M059J (cell line): ENCODE data around the gene SLC25A26. TPM values are rescaled to one million over a fixed set of nuclear protein-coding genes. Genes with fewer than 3 reads are reported as not detected.
"Not testable (repeated sequence)": the region's sequence is repeated elsewhere in the genome, so short reads cannot be mapped to it uniquely, and the experiment has no call there.

Experiments
- DNase-seq: peaks from one replicate; pipeline ENCODE4 v3.0.0-alpha.2; 2012; ENCODE audit warnings: low read depth
- total RNA-seq: library from RNA; depleted of rRNA; stranded (reverse); fragments of >200 nt; shearing (Covaris generic); gene quantifications from 2 replicates; pipeline ENCODE4 v1.2.3, GENCODE V29; 2014; rRNA removed

Gene SLC25A26, protein sequence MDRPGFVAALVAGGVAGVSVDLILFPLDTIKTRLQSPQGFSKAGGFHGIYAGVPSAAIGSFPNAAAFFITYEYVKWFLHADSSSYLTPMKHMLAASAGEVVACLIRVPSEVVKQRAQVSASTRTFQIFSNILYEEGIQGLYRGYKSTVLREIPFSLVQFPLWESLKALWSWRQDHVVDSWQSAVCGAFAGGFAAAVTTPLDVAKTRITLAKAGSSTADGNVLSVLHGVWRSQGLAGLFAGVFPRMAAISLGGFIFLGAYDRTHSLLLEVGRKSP
- total RNA-seq: 6.5 and 12.6 TPM in 2 replicates

DNA sequence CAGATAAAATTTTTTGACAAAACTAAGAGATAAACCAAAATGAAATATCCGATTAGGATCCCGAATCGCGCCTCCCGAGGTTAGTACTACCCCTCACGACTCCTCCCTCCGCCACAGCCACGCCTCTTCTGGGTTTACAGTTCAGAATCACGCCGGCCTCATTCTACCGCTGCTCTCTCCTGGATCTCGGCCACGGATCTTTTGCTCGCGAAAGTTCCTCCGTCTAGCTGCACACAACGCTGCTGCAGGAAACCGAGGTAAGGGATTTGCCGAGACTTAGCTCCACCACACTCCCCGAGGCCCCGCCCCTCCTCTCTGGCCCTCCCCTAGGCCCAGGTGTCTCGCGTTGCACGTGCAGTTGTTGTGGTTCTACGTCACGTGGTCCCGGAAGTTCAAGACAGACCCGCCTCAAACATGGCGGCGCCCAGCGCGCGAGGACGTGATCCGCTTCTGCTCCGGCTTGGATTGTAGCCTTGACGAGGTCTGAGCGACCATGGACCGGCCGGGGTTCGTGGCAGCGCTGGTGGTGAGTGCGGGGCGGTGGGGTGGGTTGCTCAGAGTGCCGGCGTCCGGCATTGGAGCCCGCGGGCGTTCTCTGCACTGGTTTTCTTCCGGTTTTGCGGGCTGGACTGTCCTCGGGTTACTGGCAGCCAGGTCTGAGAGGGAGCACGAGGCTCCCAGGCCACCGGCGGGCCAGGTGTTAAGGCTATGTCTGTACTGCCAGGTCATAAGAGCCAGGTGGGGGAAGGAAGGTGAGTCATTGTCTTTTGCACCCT, at the start of gene SLC25A26:
Gene SLC25A26 (plus strand): TSS at position 400 of the 776 bp plus-strand sequence. CDS start 94 bp downstream, at position 494.
- DNase-seq: peak; percentile 91

DNA sequence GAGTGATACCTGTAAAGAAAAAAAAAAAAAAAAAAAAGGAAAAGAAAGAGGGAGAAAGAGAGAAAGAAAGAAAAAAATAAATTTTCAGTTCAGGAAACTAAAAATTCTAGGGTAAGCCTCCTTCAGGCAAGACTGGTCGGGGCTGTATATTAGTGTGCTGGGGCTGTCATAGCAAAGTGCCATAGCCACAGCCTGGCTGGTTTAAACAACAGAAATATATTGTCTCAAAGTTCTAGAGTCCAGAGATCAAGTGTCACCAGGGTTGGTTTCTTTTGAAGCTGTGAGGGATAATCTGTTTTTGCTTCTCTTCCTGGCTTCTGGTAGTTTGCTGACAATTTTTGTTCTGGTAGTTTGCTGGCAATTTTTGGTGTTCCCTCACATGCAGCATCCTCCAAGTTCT, 48.4 kb upstream of the SLC25A26 start:
- DNase-seq: no peak

DNA sequence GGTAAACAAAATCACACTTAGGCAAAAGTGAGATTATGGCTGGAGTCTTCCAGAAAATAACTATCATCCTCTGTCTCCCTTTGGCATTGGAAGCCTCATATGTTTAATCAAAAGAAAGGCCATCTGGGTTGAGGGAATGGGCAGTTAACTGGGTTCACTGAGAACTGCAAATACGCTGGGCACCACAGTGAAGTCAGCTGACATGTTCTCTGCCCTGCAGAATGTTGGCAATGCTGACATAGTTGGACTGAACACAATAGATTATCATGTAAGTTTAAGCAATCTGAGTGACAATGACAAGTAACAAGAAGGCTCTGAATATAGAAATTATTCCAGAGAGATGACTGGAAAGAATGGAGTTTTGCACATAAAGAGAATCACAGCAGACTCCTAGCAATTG, 43.8 kb upstream of the SLC25A26 start:
- DNase-seq: no peak

DNA sequence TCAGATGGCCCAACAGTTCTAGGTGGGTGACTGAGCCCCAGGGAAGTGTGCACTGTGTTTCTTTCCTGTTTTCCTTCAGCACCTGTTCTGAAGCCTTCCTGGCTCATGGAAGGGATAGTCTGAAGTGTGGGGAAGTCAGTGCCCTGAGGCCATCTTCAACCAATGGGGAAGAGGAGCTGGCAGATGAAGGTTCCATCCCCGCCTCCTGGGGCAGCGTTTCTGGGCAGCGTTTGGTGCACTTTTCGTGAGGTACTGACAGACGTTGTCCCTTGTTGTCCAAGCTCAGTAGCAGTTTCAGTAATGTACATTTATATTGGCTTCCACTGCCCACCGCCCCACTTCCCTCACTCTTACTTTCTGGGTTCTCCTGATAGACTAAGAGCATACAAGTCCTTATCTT, 42.6 kb upstream of the SLC25A26 start:
- no peak for DNase-seq

DNA sequence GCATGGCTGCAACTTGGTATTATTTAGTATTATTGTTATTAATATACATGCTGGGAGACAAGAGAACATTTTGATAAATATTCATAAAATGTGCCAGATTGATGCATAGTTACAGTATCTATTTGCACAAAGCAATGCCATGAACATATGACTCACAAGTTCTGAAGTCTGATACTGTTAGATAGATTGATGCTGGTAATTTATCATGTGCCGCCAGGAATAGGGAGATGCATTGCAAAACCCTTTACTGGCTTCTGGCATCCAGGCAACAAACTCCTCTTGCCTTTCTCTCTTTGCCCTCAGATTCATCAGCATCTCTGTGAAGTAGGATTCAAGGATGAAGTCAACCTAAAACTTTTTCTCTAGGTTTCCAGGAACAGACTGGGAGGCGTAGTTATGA, 41.0 kb upstream of the SLC25A26 start:
- DNase-seq: no peak

DNA sequence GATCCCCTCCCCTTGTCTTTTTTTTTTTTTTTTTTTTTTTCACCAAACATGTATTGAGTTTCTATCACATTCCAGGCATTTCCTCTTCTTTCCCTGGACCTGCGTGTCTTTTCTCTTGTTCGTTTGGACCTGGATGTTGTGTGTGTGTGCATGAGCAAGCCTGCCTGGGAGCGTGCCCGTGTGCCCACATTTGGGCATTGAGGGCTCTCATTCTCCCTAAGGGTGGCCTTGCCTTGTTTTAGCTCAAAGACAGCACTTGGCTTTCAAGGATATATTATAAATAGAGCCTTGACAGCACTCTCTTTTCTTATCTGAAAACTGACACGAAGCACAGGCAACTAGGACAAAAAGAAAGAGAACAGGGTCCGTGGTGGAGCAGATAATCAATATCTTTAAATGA, 39.0 kb upstream of the SLC25A26 start:
- no peak for DNase-seq

DNA sequence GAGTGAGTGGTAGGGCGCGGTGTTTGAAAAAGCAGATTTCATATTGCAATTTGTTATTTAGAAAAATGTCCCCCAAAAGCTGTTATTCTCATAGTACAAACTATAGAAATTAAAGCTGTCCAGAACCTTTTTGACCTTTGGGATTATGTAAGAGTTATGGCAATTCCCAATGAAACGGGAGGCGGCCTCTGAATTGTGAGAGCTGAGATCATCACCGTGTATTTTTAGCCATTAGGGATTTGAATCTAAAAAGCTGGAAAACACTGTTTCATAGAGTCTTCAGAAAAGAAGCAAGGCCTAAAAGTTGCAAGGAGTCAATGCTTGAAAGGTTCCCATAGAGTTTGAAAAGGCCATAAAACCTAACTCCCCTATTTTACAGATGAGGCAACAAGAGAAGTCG, 38.6 kb upstream of the SLC25A26 start:
- no peak for DNase-seq

DNA sequence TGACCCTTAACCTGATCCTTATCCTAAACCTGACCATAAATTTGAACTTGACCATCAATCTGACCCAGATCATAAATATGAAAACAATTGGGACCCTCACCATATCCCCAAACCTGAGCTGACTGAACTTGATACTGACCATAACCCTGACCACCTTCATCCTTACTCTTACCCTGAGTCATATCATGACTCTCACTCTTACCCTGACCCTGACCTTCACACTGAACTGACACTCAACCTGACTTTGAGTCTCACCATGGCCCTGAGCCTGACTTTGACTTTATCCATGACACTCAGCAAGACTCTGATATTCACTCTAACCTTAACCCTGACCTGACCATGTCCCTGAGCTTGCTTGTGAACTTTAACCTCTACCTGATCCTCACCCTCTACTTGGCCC, 34.3 kb upstream of the SLC25A26 start:
- DNase-seq: no peak

DNA sequence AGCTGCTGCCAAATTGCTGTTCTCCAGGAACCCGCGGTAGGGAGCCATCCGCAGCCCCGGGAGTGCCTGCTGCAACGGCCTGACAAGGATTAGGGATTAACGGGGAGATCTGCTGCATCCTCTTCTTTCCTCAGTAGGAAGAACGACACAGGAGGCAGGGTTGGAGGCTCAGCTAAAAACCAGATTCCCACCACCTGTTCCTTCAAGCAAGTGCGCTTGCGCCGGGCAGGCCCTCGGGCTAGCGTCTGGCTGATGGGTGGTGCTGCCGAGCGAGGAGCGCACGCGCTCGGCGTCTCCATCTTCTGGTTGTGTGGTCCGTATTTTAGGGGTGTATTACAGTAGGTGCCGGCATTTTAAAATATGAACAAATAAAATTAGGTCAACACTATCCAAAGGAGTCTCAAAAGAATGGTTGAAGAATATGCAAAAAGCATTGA, 25.4 kb upstream of the SLC25A26 start:
- DNase-seq: peak; percentile 42

DNA sequence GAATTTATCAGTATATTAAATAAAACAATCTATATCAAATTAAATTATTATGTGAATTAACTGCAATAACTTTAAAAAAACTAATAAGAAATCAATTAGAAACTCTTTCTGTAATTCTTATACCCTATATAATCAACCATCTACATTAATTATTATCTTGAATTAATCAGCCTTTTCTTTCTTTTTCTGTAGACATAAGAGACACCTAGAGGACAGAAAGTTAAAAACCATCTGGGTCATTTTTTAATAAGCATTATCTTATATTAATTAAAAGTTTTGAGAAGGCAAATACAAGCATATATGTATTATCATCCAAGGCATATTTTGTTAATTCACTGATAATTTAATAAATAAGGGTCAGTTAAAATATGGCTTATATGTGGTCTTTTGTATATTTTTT, 24.2 kb upstream of the SLC25A26 start:
- DNase-seq: no peak

DNA sequence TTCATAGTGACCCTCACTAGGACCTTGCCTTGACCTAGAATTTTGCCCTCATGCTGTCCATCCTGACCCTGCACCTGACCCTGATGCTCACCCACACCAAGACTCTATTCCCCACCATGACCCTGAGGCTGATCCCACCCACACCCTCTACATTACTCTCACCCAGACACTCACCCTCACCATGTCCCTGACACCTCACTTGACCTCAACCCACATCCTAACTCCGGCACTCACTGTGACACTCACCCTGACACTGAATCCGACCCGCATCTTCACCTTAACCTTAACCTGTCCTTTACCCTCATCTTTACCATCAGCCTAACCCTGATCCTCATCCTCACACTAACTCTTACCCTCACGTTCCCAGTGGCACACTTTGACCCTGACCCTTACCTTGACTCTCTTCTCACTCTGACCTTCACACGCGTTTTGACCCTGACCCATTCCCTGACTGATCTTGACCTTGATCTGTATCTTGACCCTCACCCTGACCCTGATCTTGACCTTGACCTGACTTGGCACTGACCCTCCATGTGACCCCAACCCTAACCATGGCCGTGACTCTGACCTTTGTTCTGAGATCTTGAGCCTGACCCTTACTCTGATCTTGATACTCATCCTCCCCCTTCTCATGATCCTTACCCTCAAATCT, 22.2 kb upstream of the SLC25A26 start:
- no peak for DNase-seq

DNA sequence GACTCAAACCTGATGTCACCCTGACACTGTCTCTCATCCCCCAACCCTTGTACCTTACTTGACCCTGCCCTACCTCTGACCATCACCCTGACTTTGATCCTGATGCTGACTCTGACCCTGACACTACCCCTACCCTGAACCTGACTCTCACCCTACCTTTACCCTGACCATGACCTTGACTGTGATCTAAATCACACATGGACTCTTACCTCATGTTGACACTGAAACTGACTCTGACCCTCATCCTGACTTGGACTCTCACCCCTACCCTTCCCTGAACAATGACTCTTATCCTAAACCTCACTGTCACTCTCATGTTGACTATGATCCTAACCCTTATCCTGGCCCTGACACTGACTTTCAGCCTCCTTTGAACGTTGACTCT, 21.7 kb upstream of the SLC25A26 start:
- no peak for DNase-seq

DNA sequence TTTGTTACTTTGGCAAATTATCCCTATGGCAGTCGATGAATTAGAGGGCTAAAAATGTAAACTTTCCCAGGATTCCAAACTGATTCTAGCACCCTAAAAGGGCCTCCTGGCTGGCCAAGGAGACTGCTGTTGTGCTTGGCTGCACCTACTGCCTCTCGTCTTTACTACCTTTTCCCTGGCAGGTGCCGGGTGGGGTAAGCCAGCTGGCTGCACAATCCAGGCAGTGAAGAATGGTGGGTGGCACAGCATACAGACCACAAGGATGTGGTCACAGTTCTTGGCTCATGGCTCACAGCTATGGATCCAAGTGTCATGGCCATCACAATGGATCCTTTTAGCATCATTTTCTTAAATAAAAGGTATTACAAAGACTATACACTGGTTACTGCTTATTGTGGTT, 20.7 kb upstream of the SLC25A26 start:
- DNase-seq: no peak

DNA sequence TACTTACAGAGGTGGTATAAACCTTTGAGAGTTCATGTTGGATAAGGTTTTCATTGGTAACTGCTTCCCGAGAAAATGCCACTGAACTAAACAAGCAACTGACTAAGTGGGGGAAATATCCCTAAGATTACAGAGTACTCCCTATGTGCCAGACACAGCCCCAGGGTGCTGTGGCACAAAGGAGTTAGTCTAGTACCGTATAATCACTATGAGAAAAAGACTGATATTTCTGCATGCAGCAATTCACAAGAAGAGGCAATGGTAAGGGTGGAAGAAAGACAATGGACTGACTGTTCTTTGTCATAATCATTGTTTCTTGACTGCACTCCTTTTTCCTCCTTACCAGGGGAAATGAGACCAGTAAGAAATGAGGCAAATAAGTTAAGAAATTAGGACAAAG, 20.0 kb upstream of the SLC25A26 start:
- no peak for DNase-seq

DNA sequence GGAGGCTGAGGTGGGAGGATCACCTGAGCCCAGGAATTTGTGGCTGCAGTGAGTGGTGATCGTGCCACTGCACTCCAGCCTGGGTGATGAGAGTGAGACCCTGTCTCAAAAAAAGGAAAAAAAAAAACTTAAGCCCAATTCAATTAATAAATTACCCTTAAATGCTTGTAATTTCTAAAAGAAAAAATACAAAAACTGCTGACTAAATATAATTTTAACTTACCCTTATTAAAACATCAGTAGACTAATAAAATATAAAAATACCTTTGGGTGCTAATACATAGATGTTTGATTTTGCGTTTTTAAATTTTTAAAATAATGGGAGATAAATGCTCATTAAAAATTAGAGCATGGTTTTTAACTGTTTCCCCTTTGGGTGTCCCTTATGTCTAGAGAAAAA, 17.5 kb upstream of the SLC25A26 start:
- no peak for DNase-seq

DNA sequence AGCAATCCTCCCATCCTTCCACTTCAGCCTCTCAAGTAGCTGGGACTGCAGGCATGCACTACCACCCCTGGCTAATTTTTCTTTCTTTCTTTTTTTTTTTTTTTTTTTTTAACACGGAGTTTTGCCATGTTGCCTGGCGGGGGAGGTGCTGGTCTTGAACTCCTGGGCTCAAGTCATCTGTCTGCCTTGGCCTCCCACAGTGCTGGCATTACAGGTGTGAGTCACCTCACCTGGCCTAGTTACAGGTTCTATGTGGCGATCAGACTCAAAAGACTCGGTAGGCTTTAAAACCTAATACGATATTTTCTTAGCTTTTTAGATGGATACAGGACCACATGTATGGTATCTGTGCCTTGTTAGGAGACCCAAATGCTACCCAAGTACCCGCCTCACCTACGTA, 14.0 kb upstream of the SLC25A26 start:
- DNase-seq: no peak

DNA sequence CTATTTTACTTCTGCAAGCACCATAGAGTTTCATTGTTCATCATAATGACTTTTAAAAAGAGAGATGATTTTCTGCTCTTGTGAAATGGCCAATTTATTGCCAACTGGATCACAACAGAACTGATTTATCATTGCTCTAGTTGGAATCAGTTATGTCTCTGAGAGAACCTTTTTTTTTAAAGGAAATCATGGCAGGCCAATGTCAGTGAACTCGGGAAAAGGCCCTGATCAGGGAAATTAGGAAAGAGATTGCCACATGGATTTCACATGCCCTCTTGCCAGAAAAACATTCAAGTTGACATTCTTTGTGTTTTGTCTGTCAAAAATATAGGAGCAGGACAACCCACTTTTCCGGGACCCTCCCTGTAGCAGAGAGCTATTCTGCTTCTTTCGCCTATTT, 12.6 kb upstream of the SLC25A26 start:
- no peak for DNase-seq

DNA sequence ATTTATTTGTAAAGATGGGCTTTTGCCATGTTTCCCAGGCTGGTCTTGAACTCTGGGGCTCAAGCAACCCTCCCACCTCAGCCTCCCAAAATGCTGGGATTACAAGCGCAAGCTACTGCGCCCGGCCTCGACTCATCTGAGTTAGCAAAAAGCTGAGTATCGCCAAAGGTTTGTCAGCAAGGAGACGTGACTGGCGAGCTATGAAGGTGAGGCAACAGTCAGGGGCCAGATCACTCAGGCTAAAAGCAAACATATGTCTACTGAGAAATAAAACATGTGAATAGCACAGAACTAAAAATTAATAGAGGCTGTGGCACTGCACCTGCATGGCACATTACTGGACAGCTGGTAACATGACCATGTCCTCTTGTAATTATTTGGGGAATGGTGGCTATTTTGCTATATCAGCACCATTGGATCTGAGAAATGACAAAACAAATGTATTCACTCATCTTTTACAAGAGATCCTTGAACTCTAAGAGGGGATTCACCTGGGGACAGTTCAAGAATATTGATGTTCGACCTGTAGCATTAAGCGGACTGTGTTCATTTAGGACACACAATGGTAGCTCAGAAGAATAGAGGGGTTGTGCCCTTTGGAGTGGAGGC, 10.0 kb upstream of the SLC25A26 start:
- no peak for DNase-seq

DNA sequence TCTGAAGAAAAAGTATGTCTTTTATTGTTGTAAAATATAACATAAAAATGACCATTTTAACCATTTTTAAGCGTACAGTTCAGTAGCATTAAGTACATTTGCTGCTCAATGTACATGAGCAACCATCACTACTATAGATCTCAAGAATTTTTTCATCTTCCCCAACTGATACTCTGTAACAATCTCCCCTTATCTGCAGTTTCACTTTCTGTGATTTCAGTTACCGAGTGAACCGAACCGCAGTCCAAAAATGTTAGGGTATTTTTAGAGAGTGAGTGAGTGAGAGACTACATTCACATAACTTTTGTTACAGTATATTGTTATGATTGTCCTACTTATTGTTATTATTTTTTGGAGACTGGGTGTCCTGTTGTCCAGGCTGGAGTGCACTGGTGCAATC, 9.0 kb upstream of the SLC25A26 start:
- DNase-seq: no peak

DNA sequence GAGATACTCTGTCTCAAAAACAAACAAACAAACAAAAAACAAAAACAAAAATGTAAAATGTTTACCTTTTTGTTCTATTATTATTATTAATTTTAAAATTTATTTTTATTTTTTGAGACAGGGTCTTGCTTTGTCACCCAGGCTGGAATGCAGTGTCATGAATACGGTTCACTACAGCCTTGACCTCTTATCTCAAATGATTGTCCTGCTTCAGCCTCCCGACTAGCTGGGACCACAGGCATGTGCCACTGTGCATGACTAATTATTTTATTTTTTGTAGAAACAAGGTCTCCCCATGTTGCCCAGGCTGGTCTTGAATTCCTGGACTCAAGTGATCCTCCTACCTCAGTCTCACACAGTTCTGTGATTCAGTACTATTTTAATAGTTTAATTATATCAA, 5.7 kb upstream of the SLC25A26 start:
- peak; percentile 48 for DNase-seq

DNA sequence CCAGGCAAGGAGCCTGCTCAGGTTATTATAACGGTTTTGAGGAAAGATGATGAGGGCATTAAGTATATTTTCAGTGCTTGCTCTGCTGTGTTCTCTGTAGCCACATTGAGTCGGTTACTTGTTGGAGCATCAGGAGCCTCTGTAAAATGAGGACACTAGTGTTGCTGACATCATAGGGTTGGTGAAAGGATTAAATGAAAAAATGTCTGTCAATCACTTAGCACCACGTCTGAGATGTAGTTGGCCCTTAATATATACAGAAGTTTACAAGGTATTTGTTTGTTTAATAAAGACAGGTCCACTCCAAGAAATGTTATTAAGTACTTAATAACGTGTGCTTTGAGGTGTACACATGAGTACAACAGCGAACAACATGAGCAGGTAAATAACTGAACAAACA, 735 bp upstream of the SLC25A26 start:
- no peak for DNase-seq

DNA sequence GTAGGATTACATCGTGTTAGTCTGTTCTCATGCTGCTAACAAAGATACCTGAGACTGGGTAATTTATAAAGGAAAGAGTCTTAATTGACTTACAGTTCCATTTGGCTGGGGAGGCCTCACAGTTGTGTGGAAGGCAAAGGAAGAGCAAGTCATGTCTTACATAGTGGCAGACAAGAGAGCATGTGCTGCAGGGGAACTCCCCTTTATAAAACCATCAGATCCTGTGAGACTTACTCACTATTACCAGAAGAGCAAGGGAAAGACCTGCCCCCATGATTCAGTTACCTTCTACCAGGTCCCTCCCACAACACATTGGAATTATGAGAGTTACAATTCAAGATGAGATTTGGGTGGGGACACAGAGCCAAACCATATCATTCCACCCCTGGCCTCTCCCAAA, 3.4 kb downstream of the SLC25A26 start:
- DNase-seq: no peak

DNA sequence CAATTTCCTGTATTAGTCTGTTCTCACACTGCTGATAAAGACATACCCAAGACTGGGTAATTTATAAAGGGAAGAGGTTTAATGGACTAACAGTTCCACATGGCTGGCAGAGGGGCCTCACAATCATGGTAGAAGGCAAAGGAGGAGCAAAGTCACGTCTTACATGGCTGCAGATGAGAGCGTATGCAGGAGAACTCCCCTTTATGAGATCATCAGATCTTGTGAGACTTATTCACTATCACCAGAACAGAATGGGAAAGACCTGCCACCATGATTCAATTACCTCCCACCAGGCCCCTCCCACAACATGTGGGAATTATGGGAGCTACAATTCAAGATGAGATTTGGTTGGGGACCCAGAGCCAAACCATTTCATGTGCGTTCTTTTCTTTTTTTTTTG, 5.3 kb downstream of the SLC25A26 start:
- DNase-seq: not testable (repeated sequence)
